COR-L47 (cell line): Measurements from ENCODE around the gene PLXNC1.

Source experiments
- DNase-seq: peaks from one replicate; lab custom pipeline; 2025; lab: John Stamatoyannopoulos, UW

The PLXNC1 gene

GRCh38 chr12:94180558-94181296, 32.4 kb downstream of the PLXNC1 start:
- no peak for DNase-seq

GRCh38 chr12:94182986-94183707, 34.8 kb downstream of the PLXNC1 start:
- no peak for DNase-seq

DNA sequence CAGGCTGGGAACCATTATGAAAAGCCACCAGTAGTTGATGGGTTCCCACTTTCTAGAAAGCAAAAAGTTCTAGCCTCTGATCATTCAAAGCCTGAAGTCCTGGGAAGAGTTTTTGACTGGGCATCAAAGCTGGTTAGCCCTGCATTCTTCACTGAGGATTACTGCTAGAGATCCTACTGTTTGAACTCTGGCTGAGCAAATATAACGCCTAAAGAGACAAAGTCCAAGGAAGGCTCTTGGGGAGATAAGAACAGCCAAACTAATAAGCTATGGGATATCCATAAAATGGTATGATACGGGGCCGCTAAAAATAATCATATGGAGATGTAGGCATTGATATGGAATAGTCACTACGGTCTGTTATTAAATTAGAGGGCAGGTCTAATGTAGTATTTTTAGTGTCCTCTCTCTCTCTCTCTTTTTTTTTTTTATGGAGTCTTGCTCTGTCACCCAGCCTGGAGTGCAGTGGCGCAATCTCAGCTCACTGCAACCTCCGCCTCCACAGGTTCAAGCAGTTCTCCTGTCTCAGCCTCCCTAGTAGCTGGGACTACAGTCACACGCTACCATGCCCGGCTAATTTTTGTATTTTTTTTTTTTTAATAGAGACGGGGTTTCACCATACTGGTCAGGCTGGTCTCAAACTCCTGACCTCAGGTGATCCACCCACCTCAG, 35.5 kb downstream of the PLXNC1 start:
- no peak for DNase-seq

DNA sequence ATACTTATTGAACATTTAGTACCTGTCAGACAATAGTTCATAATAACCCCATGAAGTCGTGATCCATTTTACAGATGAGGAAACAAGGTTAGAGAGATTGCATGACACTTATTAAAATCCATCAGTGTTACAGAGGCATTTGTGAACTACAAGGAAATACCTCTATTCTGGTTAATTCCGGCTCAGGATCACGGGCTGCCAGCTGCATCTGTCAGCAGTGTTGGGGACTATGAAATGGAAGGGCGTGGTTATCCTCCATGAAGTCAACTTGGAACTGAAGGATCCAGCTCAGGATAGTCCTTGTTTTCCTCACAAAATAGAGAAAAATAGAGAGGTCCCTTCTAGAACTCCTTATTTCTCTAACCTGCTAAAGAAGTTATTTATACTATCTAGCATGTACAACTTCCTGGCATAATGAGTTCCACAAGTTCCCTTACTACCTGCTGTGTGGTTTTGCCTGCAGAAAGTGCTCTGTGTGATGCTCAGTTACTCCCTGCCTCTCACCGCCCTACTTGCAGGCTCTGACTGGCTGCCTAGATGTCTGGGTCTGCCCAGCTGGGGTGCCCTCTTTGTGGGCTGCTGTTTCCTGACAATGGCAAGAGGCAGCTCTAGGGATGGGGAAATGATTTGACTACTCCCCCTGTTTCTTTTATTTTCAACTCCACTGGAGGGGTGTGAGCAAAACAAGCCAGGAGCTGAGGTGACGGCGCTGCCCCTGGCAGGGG, 36.8 kb downstream of the PLXNC1 start:
- no peak for DNase-seq

- DNase-seq, result no peak
Observed at GRCh38 chr12:94185801-94186200, 37.4 kb downstream of the PLXNC1 start.

GRCh38 chr12:94186278-94187241, 38.2 kb downstream of the PLXNC1 start:
- DNase-seq, result peak; percentile 79

- peak; percentile 49 for DNase-seq
Observed at GRCh38 chr12:94187361-94187760, 39.0 kb downstream of the PLXNC1 start.

DNA sequence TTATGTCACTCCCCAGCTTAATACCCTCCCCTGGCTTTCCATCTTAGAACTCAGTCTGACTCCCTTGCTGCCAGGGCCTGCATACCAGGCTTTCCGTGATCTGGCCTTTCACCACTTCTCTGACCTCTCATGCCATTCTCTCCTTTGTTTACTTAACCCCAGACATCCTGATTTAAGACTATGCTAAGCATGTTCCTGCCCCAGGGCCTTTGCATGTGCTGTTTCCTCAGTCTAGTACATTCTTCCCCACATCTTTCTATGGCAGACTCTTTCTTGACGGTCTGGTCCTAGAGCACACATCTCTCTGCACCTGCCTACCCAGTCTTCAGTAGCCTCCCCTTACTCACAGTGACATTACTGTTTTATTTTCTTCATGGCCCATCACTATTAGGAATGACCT, 42.2 kb downstream of the PLXNC1 start:
- DNase-seq, result no peak

GRCh38 chr12:94191023-94191422, 42.6 kb downstream of the PLXNC1 start:
- DNase-seq, result no peak

GRCh38 chr12:94191811-94192210, 43.4 kb downstream of the PLXNC1 start:
- DNase-seq, result no peak

DNA sequence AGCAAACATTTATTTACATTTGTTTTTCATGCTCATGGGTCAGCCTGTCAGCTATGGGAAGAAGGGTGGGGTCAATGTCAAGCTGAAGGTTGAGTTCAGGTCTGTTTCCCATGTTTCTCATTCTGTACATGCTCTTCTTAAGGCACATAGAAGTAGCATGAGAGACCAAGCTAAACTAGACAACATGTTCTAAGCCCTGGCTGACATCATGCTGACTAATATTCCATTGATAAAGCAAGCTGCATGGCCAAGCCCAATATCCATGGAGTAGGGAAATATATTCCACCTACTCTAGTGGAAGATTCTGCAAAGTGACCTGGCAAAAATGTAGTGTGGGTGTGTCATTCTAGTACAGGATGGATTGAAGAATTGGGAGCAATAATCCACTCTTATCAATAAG, 44.1 kb downstream of the PLXNC1 start:
- no peak for DNase-seq

DNA sequence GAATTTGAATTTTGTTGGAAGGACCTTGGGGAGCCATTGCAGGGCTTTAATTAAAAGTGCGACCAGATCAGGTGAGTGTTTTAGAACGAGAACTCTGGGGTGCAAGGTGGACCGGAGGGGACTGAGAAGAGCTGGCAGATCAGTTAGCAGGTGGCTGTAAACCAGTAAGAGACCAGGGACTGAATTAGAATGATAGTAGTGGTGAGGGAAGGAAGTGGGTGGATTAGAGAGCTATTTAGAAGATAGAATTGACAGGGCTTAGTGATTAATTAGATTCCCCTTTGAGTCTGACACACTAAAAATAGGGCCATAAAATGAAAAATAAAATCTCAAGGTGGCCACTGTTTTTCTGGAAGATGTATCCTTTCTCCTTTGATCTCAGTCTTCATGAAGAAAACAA, 44.8 kb downstream of the PLXNC1 start:
- no peak for DNase-seq

- no peak for DNase-seq
Observed at GRCh38 chr12:94195483-94195882, 47.1 kb downstream of the PLXNC1 start.

- no peak for DNase-seq
Observed at GRCh38 chr12:94198469-94198868, 50.1 kb downstream of the PLXNC1 start.

GRCh38 chr12:94198872-94199271, 50.5 kb downstream of the PLXNC1 start:
- no peak for DNase-seq

DNA sequence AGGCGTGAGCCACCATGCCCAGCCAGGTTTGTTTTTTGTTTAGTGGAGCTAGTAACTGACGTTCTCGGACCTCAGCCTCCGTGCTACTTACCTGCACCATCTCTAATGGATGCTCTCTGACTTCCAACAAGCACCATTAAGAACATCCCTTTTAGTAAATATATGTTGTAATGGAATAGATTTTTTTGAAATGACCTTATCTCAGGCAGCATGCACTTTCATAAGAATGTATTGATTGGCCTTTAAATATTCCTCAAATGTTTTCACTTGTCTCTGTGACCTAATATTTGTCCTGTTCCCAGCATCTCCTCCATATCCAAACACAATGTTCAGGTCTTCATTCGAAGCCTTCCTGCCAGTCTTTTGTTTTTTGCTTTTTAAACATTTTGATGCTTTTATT, 51.7 kb downstream of the PLXNC1 start:
- no peak for DNase-seq

GRCh38 chr12:94200695-94201094, 52.3 kb downstream of the PLXNC1 start:
- no peak for DNase-seq

- no peak for DNase-seq
Observed at GRCh38 chr12:94202245-94203180, 54.1 kb downstream of the PLXNC1 start.

DNA sequence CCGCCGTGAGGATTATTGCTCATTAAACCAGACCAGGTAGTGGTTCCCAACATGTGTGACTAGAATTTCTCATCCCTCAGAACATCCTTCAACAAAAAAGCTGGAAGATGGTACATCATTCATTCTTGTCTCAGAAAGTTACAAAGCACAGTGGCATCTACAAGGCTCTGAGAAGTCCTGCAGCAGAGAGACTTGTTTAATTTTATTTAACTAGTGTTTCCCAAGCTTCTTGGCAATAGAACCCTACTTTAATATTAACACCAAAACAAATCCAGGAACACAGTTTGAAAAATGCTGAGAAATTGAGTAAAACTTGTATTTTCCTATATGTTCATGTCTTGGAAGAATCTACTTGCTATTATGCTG, 54.8 kb downstream of the PLXNC1 start:
- no peak for DNase-seq

DNA sequence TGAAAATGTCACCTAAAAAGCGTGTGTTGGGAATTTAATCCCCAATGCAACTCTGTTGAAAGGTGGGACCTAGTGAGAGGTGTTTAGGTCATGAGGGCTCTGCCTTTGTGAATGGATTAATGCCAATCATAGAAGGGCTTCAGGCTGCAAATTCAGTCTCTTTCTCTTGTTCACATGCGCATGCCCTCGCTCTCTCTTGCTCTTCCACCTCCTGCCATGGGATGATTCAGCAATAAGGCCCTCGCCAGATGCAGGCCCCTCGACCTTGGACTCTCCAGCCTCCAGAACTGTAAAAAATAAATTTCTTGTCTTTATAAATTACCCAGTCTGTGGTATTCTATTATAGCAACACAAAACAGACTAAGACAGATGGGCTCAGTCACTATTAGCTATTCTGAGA, 55.4 kb downstream of the PLXNC1 start:
- DNase-seq, result no peak
